ENCODE measurements around the gene DGLUCY.
"Not testable (repeated sequence)": the region's sequence is repeated elsewhere in the genome, so short reads cannot be mapped to it uniquely, and the experiment has no call there.

The DGLUCY gene

DNA sequence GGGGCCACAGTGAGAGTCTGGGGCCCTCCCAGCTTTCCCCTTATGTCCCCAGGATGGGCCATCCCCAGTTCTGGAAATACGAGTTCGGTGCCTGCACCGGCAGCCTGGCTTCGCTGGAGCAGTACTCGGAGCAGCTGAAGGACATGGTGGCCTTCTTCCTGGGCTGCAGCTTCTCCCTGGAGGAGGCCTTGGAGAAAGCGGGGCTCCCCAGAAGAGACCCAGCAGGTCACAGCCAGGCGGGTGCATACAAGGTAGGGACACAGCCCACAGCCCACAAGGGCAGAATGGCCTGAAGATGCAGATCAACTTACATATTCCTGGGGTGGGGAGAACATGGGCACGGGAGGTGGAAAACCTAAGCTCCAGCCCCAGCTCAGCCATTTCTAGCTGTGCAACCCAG, 56.1 kb downstream of the DGLUCY start:
- no peak for DNase-seq (ENCODE audit: low read depth)

DNA sequence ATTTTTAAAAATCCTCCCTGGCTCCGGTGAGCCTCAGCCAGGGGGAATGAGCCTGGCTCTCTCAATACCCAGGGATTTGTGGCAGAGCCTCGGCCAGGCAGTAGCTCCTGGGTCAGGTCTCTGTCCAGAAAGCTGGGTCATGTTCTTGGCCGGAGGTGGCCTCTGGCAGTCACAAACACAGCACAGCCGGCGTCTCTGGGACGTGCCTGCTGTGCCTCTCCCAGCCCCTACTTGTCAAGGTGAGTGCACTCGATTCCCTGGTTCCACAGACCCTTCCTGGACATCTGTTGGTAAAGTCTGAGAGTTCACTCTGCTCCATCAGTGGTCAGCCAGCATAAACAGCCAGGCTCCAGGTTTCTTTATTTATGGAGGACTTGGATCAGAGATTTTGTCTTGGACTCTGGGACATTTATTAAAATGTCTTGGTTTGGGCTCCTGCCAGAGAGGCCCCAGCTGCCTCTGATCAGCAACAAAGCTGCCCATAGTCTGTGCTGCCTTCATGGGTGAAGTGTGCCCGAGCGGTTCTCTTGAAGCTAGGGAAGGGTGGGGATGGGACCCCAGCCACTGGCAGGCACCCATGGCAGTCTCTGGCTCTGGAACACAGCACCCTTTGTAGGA, 56.7 kb downstream of the DGLUCY start:
- no peak for DNase-seq (ENCODE audit: low read depth)

DNA sequence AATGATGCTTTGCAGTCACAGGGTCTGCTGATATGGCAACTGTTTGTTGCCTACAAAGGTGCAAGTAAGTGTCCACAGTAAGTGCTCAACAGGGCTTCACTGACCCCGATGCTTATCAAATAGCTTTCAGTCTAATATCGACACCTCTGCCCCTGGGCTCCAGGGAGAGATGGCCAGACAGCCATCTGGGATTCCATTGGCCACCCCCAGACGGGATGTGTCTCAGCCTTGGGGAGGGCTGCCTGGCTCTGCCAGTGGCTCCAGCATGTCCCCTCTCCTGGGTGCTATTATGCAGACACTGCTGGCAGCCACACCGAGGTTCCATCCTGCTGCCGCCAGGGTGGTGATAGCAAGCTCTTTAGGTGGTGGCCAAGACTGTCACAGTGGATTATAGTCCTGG, 57.4 kb downstream of the DGLUCY start:
- no peak for DNase-seq (ENCODE audit: low read depth)

DNA sequence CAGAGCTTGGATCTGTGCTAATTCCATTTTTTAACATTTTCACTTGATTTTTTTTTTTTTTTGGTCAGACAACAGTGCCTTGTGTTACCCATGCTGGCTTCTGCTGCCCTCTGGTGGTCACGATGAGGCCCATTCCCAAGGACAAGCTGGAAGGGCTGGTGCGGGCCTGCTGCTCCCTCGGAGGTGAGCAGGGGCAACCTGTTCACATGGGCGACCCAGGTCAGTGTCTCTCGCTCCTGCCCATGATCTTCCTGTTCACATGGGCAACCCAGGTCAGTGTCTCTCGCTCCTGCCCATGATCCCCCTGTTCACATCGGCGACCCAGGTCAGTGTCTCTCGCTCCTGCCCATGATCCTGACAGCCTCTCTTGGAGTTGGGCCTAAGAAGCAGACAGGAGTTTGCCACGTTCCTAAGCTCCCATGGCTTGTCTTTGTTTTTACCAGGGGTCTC, 59.4 kb downstream of the DGLUCY start:
- DNase-seq (ENCODE audit: low read depth) = peak; percentile 62

DNA sequence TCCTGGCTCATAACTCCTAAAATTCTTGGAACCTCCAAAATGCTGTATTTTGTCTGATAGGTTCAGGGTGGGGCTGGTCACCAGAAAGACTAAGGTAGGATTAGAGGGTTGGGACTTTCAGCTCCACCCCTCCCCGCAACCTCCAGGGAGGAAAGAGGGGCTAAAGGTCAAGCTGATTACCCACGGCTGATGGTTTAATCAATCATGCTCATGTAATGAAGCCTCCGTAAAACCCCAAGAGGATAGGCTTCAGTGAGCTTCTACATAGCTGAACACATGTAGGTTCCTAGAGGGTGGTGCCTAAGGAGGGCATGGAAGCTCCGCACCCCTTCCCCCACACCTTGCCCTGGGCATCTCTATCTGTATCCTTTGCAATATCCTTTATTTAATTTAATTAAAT, 60.0 kb downstream of the DGLUCY start:
- DNase-seq (ENCODE audit: low read depth) = no peak

DNA sequence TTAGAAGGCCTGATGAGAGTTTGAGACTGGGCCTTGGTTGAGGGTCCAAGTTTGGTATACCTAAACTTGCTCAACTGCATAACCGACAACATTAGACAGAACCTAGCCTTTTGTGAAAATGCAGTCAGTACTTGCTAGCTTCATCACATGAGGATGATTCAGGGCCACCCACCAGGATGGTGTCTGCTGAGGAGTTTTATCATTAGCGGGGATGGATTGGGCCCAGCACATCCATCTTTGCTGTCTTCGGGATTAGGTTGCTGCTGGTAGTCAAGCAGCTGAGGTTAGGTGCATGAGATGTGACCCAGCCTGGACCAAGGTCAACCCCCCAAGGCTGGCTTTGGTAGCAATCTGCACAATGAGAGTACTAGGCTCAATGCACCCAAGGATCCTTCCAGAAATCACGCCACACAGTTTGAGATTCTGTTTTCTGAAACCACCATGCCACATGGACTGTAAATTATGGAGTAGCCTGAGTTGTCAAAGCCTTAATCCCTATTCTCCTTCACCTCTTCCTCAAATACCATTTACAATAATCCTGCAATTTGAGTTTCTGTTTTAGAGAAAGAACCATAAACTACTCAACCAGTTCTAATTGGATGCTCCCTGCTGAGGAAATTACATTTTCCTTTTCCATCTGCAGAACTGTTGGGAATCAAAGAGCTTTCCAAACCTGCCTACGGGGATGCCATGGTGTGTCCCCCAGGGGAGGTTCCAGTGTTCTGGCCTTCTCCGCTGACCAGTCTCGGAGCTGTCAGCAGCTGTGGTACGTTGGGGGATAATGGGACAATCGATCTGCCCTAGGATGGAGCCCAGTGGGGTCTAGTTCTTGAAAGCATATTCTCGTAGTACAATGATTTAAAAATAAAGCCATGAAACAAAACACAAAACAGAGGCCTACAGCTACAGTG, 61.7 kb downstream of the DGLUCY start:
- DNase-seq (ENCODE audit: low read depth) = no peak

DNA sequence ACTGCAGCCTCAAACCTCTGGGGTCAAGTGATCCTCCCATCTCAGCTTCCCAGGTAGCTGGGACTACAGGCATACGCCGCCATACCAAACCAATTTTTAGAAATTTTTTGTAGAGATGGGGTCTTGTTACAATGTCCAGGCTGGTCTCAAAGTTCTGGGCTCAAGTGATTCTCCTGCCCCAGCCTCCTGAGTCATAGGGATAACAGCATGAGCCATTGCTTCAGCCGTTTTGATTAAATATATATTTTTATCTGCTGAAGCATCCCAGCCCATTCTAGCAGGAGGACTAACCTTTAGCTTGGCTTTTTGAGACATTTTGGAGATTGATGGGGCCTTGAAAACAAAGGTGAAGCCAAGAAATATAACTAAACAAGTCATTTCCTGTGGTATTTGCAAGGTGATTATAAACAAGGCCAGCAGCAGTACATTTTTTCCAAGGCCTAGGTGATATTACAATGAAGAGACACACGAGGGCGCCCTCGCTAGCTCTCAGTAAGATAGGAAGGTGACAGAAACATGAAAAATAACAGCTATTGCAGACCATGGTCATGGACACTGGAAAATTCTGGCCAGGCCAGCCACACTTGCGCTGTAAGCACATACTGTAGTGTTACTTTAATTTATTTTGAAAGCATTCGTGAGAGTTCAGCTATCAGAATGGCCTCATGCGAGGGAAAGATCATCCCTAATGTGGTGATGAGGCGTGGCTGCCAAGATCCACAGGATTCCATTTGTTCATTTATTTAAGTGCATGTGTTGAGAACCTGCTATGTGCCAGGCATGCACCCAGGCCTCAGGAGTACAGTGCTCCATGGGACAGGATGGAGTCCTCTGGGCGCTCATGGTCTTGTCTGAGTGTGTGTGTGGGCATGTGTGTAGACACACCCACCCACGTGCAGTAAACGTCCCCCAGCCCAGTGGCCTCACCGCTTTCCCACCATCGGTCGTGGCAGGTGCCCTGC, 63.5 kb downstream of the DGLUCY start:
- DNase-seq (ENCODE audit: low read depth) = peak; percentile 46

DNA sequence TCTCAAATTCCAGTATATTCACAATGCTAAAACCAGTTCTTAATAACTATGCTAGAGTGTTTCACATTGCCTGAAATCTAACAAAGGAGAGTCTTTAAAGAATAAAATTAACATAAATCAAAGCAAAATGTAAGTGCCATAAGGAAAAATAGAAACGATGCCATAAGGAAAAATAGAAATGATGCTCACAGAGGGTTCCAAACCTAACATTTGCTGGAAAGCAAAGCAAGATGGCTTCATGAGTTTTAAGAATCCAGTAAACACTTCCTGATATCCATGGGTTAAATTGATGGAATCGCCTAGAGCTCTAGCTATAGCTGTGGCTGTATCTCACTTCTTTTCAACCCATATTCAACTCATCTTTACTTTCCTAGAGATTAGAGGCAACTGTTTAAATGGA, 66.7 kb downstream of the DGLUCY start:
- no peak for DNase-seq (ENCODE audit: low read depth)

DNA sequence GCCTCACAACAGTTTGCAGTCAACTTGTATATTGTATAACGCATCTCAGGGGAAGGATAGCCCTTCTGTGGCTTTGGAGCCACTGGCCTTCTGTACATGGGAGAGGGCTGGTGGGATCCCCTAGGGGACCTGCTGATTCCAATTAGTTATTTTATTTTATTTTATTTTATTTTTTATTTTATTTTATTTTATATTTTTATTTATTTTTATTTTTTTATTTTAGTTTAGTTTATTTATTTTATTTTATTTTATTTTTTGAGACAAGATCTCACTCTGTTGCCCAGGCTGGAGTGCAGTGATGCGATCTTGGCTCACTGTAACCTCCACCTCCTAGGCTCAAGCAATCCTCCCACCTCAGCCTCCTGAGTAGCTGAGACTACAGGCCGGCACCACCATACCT, 68.9 kb downstream of the DGLUCY start:
- not testable (repeated sequence) for DNase-seq (ENCODE audit: low read depth)

DNA sequence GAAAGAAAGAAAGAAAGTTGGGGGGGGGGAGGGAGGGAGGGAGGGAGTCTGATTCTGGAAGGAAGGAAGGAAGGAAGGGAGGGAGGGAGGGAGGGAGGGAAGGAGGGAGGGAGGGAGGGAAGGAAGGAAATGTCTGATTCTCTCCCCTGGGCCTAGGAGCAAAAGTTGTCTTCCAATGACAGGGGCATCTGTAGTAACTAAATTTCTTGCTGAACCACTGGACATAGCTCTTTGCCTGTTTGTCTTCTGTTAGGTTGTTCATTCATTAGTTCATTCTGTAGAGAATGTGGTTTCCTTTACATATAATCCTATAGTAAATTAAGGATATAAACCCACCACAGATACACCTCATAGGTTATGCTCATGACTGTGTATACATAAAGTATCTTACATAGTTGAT, 70.7 kb downstream of the DGLUCY start:
- no peak for DNase-seq (ENCODE audit: low read depth)

DNA sequence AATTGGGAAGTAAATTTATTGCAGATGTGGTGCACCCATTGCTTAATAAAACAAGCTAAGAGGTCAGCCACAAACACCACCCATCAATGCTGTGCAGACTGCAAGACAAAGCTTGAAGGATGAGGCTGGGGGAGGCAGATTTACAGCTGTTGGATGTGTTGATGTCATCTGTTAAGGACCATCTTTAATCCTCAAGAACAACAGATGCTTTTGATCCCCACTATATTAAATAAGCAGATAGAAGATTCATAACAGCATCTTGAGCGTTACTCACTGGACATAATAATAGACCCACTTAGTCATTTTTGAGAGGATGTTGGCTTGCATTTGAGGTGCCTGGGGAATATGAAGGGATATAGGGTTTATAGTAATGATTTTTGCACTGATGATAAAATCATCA, 71.8 kb downstream of the DGLUCY start:
- no peak for DNase-seq (ENCODE audit: low read depth)

DNA sequence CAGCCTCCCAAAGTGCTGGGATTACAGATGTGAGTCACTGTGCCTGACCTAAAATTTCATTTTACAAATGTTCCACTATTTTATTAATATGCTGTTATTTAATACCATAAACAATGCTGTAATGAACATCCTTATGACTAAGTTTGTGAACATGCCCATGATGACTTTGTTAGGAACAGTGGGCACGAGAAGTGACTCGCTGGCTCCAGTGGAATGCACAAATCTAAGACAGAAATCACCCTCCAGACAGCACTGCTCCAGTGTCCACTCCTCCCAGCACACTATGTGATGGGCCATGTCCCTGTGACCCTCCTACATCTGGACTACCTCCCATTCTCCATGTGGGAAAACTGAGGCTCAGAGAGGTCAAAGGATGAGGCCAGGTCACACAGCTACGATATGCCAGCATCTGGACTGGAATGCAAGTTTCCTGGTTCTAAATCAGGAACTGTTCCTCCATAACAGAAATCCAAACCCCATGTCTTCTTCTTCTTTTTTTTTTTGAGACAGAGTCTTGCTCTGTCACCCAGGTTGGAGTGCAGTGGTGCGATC, 72.7 kb downstream of the DGLUCY start:
- no peak for DNase-seq (ENCODE audit: low read depth)

DNA sequence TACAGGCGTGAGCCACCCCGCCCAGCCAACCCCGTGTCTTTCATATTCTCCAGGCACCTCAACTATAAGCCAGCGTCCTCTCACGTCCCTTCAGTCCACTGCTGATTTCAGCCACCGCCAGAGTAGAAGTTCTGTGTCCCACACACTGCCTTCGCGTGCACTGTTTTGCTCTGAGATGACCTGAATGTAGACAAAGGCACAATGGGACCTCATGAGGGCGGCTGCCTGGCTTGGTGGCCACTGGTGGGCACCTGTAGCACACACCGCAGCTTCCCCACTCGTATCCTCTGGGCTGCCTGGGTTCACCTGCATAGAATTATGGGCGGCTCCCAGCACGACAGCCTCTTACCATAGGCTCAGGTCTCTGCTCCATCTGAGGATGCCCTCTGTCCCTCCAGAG, 73.4 kb downstream of the DGLUCY start:
- DNase-seq (ENCODE audit: low read depth) = no peak

DNA sequence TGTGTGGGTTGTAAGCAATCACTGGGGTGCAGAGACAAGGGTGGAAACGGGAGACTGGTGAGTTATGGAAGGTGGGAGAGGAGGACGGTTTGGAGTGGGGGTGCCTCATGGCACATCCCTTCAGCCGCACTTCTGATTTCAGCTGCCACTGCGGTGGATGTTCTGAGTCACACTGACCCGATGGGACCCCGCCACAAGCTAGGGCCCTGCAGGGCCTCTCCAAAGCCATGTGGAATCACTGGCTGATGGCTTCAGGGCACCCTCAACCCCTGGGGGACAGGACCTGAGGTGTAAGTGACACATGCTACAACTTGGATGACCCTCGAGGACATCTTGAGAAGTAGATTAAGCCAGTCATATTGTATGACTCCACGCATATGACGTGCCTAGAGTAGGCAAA, 77.0 kb downstream of the DGLUCY start:
- no peak for DNase-seq (ENCODE audit: low read depth)

DNA sequence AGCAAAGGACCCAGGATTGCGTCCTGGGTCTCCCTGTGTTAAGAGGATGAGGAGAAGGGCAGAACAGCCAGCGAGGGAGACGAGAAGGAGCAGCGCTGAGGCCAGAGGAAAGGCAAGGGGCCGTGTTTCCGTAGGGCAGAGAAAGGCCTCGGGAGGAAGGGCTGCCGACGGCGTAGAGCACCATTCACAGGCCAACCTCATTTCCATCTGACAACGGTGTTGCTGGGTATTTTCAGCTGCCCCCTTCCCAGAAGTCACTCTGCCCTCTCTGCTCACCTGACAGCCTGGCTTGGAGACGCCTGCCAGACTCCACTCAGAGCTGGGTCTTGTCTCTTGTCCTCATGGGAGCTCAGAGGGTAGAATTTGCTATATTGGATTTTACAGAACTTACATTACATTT, 79.2 kb downstream of the DGLUCY start:
- DNase-seq (ENCODE audit: low read depth) = no peak

DNA sequence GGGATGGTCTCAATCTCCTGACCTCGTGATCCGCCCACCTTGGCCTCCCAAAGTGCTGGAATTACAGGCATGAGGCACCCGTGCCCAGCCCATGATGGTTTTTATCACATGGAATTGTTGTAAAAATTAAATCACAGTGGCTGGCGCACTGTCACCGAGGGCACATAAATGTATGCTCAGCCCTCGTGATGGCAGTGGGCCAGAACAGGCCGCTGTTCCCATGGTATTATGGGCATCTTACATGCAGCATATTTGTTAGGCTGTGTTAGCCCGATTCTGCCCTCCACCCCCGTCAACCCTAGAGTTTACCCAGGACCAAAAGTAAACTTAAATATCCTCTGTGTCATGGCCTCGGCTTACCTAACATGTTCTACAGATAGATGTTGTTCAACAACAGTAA, 82.0 kb downstream of the DGLUCY start:
- DNase-seq (ENCODE audit: low read depth) = no peak

DNA sequence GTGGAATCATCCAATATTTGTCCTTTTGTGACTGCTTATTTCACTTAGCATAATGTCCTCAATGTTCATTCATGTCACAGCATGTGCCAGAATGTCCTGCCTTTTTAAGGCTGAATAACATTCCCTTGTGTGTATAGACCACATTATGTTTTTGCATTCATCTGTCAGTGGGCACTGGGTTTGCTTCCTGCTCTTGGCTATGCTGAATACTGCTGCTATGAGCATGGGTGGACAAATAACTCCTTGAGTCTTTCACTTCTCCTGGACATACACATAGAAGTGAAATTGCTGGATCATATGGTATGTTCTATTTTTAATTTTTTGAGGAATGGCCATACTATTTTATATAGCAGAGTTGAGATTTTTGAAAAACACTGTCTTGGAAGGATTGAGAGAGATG, 83.8 kb downstream of the DGLUCY start:
- DNase-seq (ENCODE audit: low read depth) = no peak

DNA sequence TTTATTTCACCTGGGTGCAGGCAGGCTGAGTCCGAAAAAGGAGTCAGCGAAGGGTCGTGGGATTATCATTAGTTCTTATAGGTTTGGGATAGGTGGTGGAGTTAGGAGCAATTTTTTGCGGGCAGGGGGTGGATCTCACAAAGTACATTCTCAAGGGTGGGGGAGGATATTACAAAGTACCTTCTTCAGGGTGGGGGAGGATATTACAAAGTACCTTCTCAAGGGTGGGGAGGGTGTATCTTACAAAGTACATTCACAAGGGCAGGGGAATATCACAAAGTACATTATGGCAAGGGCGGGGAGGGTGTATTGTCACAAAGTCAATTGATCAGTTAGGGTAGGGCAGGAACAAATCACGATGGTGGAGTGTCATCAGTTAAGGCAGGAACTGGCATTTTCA, 86.9 kb downstream of the DGLUCY start:
- not testable (repeated sequence) for DNase-seq (ENCODE audit: low read depth)

DNA sequence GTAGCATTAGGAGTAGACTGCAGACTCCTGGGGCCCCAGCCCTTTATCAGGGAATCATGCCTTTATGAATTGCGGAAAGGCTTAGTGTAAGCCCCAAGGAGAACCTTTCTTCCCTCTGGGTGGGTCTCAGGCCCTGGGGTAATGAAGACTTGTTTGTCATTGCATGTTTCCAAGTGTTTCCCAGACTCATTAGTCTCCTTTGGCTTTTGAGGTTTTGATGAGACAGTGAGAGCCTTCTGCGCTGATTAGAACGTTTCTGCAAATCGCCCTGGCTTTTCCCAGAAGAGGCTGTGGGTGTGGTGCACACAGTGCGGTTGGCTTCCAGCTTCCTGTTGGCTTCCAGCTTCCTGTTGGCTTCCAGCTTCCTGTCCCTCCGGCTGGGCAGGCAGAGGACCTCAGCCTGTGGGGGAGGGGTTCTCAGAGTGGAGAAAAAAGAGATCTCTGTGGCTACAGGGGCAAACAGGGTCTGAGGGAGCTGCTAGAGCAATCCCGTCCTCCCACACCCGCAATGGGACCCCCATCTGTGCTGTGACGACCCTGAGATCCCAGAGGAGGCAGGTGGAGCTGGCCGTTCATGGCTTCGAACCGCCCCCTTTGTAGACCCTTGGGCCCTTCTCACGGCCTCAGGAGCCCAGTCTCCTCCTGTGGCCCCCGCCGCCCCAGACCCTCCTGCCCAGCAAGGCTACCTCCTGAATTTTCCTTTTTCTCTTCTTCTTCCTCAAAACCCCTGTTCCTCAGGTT, 88.5 kb downstream of the DGLUCY start:
- DNase-seq (ENCODE audit: low read depth) = no peak

DNA sequence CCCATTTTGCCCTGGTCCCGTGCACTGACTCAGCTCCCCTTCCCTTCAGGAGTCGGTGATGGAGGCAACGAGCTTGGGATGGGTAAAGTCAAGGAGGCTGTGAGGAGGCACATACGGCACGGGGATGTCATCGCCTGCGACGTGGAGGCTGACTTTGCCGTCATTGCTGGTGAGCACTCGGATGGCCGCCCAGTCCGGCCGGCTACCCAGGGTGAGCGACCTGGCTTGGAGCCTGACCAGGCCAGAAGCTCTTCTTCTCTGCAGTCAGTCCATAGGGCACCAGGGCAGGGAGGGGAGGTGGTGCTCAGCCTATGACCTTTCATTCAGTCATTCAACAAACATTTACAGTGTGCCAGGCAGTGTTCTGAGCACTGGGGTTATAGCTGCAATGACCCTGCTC, 90.8 kb downstream of the DGLUCY start:
- DNase-seq (ENCODE audit: low read depth) = no peak

DNA sequence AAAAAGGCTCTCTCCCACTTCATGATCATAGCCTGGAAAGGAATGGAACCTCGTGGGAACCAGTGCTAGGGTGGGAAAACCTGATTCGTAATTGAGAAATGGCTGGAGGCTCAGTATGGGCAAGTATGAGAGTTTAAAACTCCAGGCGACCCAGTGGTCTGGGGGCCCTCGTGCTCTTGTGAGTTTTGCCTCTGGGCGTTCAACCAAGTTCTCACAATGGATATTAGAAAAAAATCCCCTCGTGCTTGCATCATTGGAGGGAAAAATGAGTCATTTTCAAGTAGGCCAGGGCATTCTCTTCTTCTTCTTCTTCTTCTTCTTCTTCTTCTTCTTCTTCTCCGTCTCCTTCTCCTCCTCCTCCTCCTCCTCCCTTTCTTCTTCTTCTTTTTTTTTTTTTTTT, 91.6 kb downstream of the DGLUCY start:
- no peak for DNase-seq (ENCODE audit: low read depth)
